A549 treated with RU486 at 1 μM for 4 hours (cell line): ENCODE results near the gene RPN1. TPM values are rescaled to one million over a fixed set of nuclear protein-coding genes. Genes with fewer than 3 reads are reported as not detected.

Source experiments
- total RNA-seq: library from RNA; stranded (reverse); fragments of 200-300 nt; extraction: Qiagen RNA extraction; gene quantifications from 5 replicates; pipeline ENCODE4 v1.2.3, GENCODE V29; 2022; ENCODE audit warnings: low read depth

RPN1 gene
- total RNA-seq, result 157 to 171 TPM (median 165 TPM) in 5 replicates

DNA sequence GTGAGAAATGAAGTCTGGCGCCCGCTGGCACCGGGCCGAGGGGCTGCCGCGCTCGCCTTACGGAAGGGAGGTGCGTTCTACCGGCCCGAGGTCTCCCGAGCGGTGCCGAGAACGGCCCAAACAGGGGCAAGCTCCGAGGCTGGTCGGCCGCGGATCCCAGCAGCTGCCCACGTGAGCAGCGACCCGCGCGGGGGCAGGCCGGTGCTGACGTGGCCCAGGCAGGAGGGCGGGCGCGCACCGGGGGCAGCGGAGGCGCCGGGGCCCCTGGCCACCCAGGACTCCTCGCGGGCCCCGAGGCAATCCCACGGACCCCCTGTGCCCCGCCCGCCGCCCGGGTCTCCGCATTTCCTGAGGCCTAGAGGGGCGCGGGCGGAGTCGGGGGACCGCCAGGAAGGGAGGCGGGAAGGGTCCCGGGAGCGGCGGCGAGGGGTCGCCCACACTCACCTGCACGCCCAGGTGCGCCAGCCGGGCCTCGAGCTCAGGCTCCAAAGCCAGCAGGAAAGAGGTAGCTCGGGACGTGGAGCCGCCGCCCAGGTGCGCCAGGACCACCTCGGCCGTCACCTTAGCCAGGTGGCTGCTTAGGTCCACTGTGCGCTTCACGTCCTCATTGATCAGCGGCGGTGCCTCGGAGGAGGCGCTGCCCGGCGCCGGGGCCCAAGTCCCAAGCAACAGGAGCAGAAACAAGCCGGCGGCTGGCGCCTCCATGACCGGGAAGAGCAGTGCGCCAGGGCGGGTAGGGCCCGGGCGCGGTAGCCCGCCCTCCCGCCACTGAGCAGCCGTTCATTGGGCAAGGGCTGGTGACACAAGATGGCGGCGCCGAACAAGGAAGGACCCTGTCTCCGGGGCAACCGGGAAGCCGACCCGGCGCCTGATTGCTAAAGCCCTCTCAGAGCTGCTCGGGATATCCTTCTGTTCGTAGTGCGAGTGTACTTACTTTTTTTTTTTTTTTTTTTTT, at the start of gene RPN1:
Gene RPN1 (minus strand): TSS at position 723 of the 955 bp plus-strand sequence. CDS start 18 bp downstream, at position 705.

Other genes starting within 250 kb of the RPN1 start
- not detected in 5 replicates for gene DNAJB8, start 183.9 kb downstream of the RPN1 start, total RNA-seq
- gene GATA2, start 157.6 kb downstream of the RPN1 start, total RNA-seq, result 3.8 to 5.4 TPM (median 4.8 TPM) in 5 replicates
- 165 to 211 TPM (median 184 TPM) in 5 replicates for gene RAB7A, start 75.4 kb upstream of the RPN1 start, total RNA-seq
- gene ACAD9, start 228.8 kb upstream of the RPN1 start, total RNA-seq, result 23.4 to 25.7 TPM (median 24.0 TPM) in 5 replicates